SK-N-MC (cell line): ENCODE measurements around the gene RBP7.
"Not testable (repeated sequence)": the region's sequence is repeated elsewhere in the genome, so short reads cannot be mapped to it uniquely, and the experiment has no call there.

Experiments used
- EZH2 ChIP-seq: fragments of 200-600 bp; sonication (generic); IDR thresholded peaks from one replicate; pipeline ENCODE4 v1.6.1; 2017; ENCODE audit warnings: antibody characterized with exemption
- FOXP2 ChIP-seq: optimal IDR thresholded peaks from 2 replicates; pipeline ENCODE3; 2011; ENCODE audit warnings: mild to moderate bottlenecking, moderate library complexity; ENCODE audit not compliant: insufficient read depth; ENCODE audit errors: extremely low read length, control extremely low read depth
- POLR2AphosphoS5 ChIP-seq: IDR thresholded peaks from 2 replicates; pipeline ENCODE4 v1.6.1; 2012; ENCODE audit warnings: mild to moderate bottlenecking, low read depth, low read length, borderline replicate concordance

DNA sequence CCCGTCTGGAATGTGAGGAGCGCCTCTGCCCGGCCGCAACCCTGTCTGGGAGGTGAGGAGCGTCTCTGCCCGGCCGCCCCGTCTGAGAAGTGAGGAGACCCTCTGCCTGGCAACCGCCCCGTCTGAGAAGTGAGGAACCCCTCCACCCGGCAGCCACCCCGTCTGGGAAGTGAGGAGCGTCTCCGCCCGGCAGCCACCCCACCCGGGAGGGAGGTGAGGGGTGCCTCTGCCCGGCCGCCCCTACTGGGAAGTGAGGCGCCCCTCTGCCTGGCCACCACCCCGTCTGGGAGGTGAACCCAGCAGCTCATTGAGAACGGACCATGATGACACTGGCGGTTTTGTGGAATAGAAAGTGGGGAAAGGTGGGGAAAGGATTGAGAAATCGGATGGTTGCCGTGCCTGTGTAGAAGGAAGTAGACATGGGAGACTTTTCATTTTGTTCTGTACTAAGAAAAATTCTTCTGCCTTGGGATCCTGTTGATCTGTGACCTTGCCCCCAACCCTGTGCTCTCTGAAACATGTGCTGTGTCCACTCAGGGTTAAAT lies 32.0 kb downstream of the RBP7 start:
- not testable (repeated sequence) for TF ChIP-seq EZH2, POLR2AphosphoS5, FOXP2
